Measurements from ENCODE around the gene MYO1F. TPM values are rescaled to one million over a fixed set of nuclear protein-coding genes. Genes with fewer than 3 reads are reported as not detected.

The MYO1F gene
- total RNA-seq, 4 donors from 2014 or later: 5.1 to 21.5 (median 6.0) TPM

GRCh38 chr19:8600816-8601215, 23.6 kb upstream of the MYO1F start:
- intact Hi-C loops (cut with DNase I): no loop called here
- Histone ChIP-seq H3K27ac (no peak overlapping the region), H3K36me3 (peaks cover 0 to 3% of the 10 kb centered on the region in 2 donors), H3K4me1 (no peaks in the 10 kb centered on the region), H3K9me3 (no peaks in the 10 kb centered on the region), H3K27me3 (no peaks in the 10 kb centered on the region), H3K4me3 (replicated peaks in 1 of 3) (no peak overlapping the region)
- TF ChIP-seq POLR2A (IDR thresholded peaks at IDR 0.05) (no peak), CTCF (IDR thresholded peaks at IDR 0.05) (no peak)
- WGBS, 2 donors: 94 to 98% methylated on average over 14 to 15 of the region's 16 CpGs
- DNase-seq: no peak

GRCh38 chr19:8600064-8600463, 22.8 kb upstream of the MYO1F start:
- no peak for TF ChIP-seq CTCF (IDR thresholded peaks at IDR 0.05)
- TF ChIP-seq POLR2A (IDR thresholded peaks at IDR 0.05): no peak
- 95 to 96% methylated on average over 2 of the region's 2 CpGs for WGBS, 2 donors
- Histone ChIP-seq H3K36me3 (peaks cover 0 to 3% of the 10 kb centered on the region in 2 donors), H3K27ac (no peak overlapping the region), H3K9me3 (no peaks in the 10 kb centered on the region), H3K4me3 (replicated peaks in 1 of 3) (no peak overlapping the region), H3K27me3 (no peaks in the 10 kb centered on the region), H3K4me1 (peaks cover 0 to 7% of the 10 kb centered on the region in 2 donors)
- intact Hi-C loops (cut with DNase I): no loop called here
- DNase-seq: no peak

GRCh38 chr19:8596168-8596567, 18.9 kb upstream of the MYO1F start:
- no peak overlapping the region for H3K27ac ChIP-seq
- peaks cover 11 to 25% of the 10 kb centered on the region in 2 donors for H3K4me1 ChIP-seq
- DNase-seq: no peak
- H3K36me3 ChIP-seq: no peaks in the 10 kb centered on the region
- H3K4me3 ChIP-seq (replicated peaks in 1 of 3): no peak overlapping the region
- TF ChIP-seq CTCF (IDR thresholded peaks at IDR 0.05) (no peak), POLR2A (IDR thresholded peaks at IDR 0.05) (no peak)
- 76 to 90% methylated on average over 6 to 23 of the region's 23 CpGs for WGBS, 2 donors
- intact Hi-C loops (cut with DNase I): no loop called here
- H3K9me3 ChIP-seq: no peaks in the 10 kb centered on the region
- H3K27me3 ChIP-seq: no peaks in the 10 kb centered on the region

GRCh38 chr19:8595651-8596050, 18.4 kb upstream of the MYO1F start:
- H3K27ac ChIP-seq: no peak overlapping the region
- WGBS, 2 donors: 62 to 64% methylated on average over 3 to 12 of the region's 15 CpGs
- H3K36me3 ChIP-seq: no peaks in the 10 kb centered on the region

GRCh38 chr19:8593931-8594330, 16.7 kb upstream of the MYO1F start:
- Histone ChIP-seq H3K4me3 (replicated peaks in 1 of 3) (no peak overlapping the region), H3K9me3 (no peaks in the 10 kb centered on the region), H3K36me3 (no peaks in the 10 kb centered on the region), H3K27ac (no peak overlapping the region), H3K27me3 (no peaks in the 10 kb centered on the region), H3K4me1 (peaks cover 11 to 25% of the 10 kb centered on the region in 2 donors)
- TF ChIP-seq POLR2A (IDR thresholded peaks at IDR 0.05) (no peak), CTCF (IDR thresholded peaks at IDR 0.05) (peak in 2 of 6 experiments; percentile 5 to 10)
- intact Hi-C loops (cut with DNase I): no loop called here
- no peak for DNase-seq
- 96 to 100% methylated on average over 2 of the region's 2 CpGs for WGBS, 2 donors

More at GRCh38 chr19:8595651-8596050, 18.4 kb upstream of the MYO1F start:
- intact Hi-C loops (cut with DNase I): no loop called here
- TF ChIP-seq POLR2A (IDR thresholded peaks at IDR 0.05) (no peak), CTCF (IDR thresholded peaks at IDR 0.05) (no peak)
- H3K9me3 ChIP-seq: no peaks in the 10 kb centered on the region
- DNase-seq: no peak
- no peaks in the 10 kb centered on the region for H3K27me3 ChIP-seq
- peaks cover 11 to 25% of the 10 kb centered on the region in 2 donors for H3K4me1 ChIP-seq
- no peak overlapping the region for H3K4me3 ChIP-seq (replicated peaks in 1 of 3)
